ENCODE measurements around the gene GNAZ.

Gene GNAZ

DNA sequence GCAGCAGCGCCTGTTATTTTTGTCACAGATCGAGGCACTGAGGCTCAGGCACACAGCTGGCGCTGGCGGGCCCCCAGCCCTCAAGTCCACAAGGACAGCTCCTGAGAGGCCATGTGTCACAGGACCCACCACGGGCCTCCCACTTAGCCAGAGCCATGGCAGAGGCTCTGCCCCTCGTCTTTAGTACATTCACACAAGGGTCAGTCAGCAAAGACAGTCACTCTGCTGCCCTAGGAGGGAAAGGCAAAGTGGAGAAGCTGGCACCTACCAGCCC, 29.1 kb downstream of the GNAZ start:
- H3K4me1 Mint-ChIP-seq: no peaks in the 10 kb centered on the region
- H3K27me3 Mint-ChIP-seq: no peaks in the 10 kb centered on the region
- H3K36me3 Mint-ChIP-seq: no peaks in the 10 kb centered on the region
- H3K9me3 Mint-ChIP-seq: no peaks in the 10 kb centered on the region
- no peak for ATAC-seq
- H3K4me3 Mint-ChIP-seq: no peak overlapping the region
- H3K27ac Mint-ChIP-seq: no peak overlapping the region

DNA sequence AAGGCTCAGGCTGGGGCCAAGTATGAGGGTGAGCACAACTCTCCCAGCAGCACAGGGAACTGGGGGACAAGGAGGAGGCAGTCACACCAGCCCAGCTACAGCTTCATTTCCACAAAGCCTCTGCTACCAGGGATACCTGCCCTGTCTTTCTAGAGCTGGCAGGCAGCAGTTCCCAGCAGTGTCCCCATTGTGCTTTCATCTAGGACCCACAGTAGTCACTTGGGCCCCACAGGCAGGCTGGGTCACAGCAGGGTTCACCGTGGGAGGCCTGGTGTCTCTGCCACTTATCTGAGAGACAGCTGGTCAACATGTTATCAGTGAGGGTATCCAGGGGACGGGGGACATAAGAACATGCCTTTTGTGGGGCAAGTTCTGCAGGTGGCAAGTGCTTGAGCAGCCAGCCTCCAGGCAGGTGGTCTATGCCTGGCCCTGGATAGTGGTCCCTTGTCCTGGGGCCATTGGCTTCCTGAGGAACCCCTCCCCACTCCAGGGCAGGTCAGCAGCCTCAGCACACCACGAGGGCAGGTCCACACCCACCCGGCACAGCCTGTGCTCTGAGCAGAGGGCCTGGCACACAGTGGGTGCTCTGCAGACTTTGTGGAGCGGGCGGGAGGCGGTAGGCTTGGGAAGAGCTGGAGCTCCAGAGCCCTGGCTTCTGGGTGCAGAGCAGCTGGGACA, 29.9 kb downstream of the GNAZ start:
- ATAC-seq: no peak
- Mint-ChIP-seq H3K9me3 (no peaks in the 10 kb centered on the region), H3K4me3 (no peak overlapping the region)

DNA sequence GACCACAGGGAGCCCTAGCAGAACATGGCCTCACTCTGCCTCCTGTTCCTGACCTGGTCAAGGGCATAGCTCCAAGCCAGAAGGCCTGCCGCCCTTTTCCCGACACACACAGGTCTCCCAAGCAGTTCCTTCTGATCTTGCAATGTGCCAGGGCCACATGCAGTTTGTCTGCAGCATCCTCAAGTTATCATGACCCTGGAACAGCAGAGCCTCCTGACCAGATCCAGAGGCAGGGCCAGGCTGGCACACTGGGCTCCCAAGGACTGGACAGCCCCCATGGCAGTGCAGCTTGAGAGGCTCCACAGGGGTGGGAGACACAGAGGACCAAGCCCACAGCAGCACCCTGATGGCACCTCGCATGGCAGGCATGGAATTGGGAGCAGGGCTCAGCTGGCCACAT, 31.2 kb downstream of the GNAZ start:
- Mint-ChIP-seq H3K27me3 (no peaks in the 10 kb centered on the region), H3K4me3 (no peak overlapping the region), H3K9me3 (no peaks in the 10 kb centered on the region), H3K4me1 (no peaks in the 10 kb centered on the region), H3K27ac (no peak overlapping the region), H3K36me3 (no peaks in the 10 kb centered on the region)
- ATAC-seq: no peak

More for the DNA sequence above, 29.9 kb downstream of the GNAZ start:
- Mint-ChIP-seq H3K4me1 (no peaks in the 10 kb centered on the region), H3K27me3 (no peaks in the 10 kb centered on the region), H3K36me3 (no peaks in the 10 kb centered on the region), H3K27ac (no peak overlapping the region)

DNA sequence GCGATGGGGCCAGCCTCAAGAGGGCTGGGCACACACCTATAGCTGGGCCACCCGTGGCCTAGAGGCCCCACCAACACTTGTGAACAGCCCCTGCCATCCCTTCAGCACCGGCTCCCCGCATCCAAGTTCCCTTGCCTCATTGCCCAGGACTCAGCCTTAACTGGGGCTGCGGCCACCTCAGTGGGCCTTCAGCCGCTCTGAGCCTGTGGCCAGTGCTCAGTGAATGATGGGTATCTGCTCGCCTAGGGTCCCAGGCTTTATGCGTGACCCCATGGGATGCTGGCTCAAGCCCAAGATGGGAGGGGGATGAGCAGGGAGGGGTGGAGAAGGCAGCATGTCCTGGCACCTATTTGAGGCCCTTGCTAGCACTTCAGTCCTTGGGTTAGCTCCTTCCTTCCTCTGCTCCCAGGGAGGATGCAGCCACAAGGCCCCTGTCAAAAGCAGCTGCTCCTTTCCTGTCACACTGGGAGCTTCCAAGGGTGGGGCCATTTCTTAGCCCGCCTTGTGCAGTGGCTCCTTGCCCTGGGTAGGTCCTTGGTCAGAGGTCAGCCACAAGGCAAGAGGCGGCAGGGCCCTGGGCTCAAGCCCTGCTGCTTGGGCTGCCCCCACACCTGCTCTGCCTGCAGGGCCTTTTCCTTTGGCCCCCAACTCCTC, 31.8 kb downstream of the GNAZ start:
- no peaks in the 10 kb centered on the region for H3K4me1 Mint-ChIP-seq
- no peaks in the 10 kb centered on the region for H3K9me3 Mint-ChIP-seq
- no peaks in the 10 kb centered on the region for H3K36me3 Mint-ChIP-seq
- no peaks in the 10 kb centered on the region for H3K27me3 Mint-ChIP-seq
- ATAC-seq: no peak
- no peak overlapping the region for H3K27ac Mint-ChIP-seq
- no peak overlapping the region for H3K4me3 Mint-ChIP-seq

DNA sequence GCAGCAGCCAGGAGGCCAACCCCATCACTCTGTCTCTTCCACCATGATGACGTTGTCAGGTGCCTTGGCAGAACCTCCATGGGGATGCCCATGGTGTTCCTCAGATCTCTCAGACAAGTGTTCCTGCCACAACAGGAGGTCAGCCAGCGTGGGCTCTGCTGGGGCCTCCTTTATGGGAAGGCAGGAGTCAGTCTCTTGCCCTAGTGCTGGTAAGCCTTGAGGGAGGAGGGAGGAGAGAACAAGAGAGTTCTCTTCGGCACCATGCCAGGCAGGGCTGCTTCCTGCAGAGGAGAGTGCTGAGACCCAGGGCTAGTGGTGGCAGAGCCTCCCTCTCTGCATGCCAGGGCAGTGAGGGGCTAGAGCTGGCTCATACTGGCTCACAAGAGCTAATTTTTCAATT, 32.5 kb downstream of the GNAZ start:
- Mint-ChIP-seq H3K4me3 (no peak overlapping the region), H3K9me3 (no peaks in the 10 kb centered on the region), H3K4me1 (no peaks in the 10 kb centered on the region), H3K36me3 (no peaks in the 10 kb centered on the region), H3K27ac (no peak overlapping the region), H3K27me3 (no peaks in the 10 kb centered on the region)
- ATAC-seq: no peak

DNA sequence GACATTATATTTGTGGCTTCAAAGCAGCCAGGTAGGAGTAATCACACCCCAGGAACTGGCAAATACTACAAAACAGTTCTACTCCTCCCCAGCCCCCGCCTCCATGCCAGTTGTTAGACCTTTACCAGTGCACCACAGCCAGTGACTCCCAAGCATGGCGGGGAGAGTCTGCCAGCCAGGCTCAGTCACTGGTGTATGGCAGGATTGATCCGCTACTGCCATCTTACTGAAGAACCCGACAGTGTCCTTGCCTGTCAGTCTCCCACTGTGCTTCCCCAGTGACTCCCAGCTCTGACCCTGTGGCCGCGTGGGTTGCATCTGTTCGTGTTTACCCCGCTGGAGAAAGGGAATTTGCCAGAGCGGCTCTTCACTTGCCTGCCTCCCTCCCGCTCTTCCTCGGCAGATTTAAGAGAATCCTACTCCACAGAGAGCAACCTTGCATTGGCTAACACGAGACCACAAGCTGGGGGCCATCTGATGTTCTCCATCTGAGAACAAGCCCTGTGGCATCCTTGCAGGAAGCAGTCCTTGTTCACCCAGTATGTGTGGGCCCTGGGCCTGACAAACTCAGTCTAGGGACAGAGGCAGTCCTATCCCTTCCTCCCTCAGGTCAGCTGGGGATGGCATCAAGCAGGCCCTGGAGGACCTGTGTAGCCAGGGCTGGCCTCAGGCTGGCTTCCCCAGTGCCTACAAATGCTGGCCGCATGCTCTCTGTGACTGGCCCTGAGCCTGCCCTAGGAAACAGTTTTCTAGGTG, 33.1 kb downstream of the GNAZ start:
- H3K27ac Mint-ChIP-seq: no peak overlapping the region
- H3K4me1 Mint-ChIP-seq: no peaks in the 10 kb centered on the region
- H3K36me3 Mint-ChIP-seq: no peaks in the 10 kb centered on the region
- no peak overlapping the region for H3K4me3 Mint-ChIP-seq
- H3K9me3 Mint-ChIP-seq: no peaks in the 10 kb centered on the region
- no peak for ATAC-seq
- H3K27me3 Mint-ChIP-seq: no peaks in the 10 kb centered on the region

DNA sequence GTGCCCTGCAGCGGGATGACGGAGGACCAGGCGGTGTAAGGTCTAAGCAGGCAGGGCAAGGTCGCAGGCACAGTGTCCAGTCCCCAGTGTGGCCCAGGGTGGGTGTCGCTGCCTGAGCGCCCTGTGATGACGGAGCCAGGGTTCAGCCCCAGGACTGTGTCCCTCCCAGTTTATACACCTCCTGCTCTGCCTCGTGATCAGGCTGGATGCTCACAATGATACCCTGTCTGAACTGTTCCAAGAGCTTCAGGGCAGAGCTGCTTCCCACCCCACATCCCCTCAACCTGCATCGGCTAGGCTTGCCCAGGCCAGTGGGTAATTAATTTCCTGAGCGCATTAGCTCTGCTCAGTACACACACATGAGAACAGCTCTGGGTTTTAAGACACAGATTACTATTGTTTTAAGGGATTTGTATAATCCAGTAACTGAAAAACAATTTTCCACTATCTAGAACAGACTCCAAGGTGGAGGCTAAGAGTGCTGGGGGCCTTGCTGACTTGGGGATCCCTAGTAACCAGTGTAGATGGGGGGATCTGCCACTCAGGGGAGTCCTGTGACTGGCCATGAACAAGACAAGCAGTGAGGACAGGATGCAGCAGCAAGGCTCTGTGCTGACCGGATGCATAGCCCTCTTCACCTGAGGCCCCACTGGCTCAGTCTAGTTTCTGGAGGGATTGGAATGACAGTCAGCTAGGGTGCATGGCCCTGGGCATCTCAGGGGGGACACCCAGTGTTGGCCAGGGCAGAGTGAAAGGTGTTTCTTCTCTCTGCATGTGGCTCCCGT, 34.1 kb downstream of the GNAZ start:
- no peaks in the 10 kb centered on the region for H3K9me3 Mint-ChIP-seq
- no peaks in the 10 kb centered on the region for H3K36me3 Mint-ChIP-seq
- H3K4me3 Mint-ChIP-seq: no peak overlapping the region
- no peaks in the 10 kb centered on the region for H3K27me3 Mint-ChIP-seq
- no peak for ATAC-seq
- H3K4me1 Mint-ChIP-seq: no peaks in the 10 kb centered on the region
- H3K27ac Mint-ChIP-seq: no peak overlapping the region

DNA sequence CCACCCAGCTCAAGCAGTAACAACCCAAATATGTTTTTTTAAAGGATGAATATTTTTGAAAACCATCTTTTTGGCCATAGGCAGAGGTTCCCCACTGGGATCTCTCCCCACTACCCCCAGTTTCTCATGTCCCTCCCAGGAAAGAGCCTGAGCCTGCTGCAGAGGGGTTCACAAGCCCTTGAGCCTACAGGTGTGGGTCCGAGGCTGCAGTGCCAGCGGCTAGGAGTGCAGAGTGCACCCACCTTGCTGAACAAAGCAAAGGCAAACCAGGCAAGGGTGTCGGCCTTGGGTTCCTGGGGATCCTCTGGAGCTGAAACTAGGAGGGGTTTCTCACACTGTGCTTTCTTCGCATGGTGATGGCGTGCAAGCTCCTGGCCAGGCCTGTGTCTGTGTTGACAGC, 35.0 kb downstream of the GNAZ start:
- H3K4me3 Mint-ChIP-seq: no peak overlapping the region

DNA sequence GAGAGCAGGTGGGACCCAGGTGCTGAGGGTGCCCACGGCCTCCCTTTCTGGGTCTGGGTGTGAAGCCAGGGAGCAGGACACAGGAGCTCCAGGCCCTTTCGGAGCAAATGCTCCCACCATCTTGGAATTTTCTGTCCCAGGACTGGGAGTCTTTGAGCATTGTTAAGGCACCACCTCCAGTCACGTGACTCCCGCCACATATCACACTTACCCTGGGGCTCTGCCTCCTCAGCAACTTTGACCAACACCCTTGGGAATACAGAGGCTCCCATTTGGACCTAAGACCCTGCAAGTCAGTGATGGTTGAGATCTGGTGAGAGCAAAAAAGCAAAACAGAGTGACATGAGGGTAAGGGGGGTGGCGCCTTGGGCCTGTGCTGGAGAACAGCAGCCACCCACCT, 35.6 kb downstream of the GNAZ start:
- Mint-ChIP-seq H3K36me3 (no peaks in the 10 kb centered on the region), H3K9me3 (no peaks in the 10 kb centered on the region), H3K27me3 (no peaks in the 10 kb centered on the region), H3K27ac (no peak overlapping the region), H3K4me1 (no peaks in the 10 kb centered on the region), H3K4me3 (no peak overlapping the region)
- ATAC-seq: no peak

More for the DNA sequence above, 35.0 kb downstream of the GNAZ start:
- Mint-ChIP-seq H3K9me3 (no peaks in the 10 kb centered on the region), H3K4me1 (no peaks in the 10 kb centered on the region), H3K27ac (no peak overlapping the region), H3K36me3 (no peaks in the 10 kb centered on the region), H3K27me3 (no peaks in the 10 kb centered on the region)
- ATAC-seq: no peak

DNA sequence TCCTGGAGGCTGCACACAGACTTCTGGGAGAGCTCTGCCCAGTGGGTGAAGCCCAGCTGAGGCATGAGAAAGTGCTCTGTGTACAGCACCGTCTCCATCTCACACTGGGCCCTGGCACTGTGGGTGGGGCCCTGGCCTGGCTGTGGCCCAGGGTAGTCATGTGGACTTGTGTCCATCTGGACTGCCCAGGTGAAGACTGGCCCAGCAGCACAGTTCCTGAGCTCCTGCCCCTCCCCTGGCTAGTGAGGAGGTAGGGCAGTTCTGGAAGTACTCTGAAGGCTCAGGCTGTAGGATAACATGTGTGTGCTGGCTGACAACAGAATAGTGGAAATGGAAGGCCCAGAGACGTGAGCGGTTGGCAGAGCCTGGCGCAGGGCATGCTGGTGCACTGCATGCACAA, 36.0 kb downstream of the GNAZ start:
- no peak for ATAC-seq
- Mint-ChIP-seq H3K27me3 (no peaks in the 10 kb centered on the region), H3K27ac (no peak overlapping the region), H3K9me3 (no peaks in the 10 kb centered on the region), H3K36me3 (no peaks in the 10 kb centered on the region), H3K4me1 (no peaks in the 10 kb centered on the region), H3K4me3 (no peak overlapping the region)

DNA sequence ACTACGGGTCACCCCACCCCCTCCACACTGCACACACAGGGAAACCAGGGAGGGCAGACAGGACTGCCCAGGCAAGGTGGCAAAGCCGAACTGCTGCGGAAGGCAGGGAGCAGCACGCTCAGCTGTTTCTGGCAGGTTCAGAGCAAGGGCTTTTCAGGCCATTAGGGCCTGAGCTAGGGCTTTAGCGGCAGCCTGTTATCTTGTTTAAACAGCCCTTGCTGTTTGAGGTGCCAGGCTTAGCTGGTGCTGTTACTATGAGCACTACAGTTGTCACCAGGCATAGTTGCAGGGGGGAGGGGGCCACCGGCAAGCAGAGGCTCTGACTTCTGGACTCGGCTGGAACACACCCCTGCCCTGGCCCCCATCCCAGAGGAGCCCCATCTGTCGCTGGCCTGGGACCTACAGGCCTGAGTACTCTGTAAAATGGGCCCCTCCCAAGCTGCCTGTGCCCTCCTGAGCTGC, 36.6 kb downstream of the GNAZ start:
- Mint-ChIP-seq H3K36me3 (no peaks in the 10 kb centered on the region), H3K4me1 (no peaks in the 10 kb centered on the region), H3K27ac (no peak overlapping the region), H3K27me3 (no peaks in the 10 kb centered on the region), H3K4me3 (no peak overlapping the region), H3K9me3 (no peaks in the 10 kb centered on the region)
- ATAC-seq: no peak

DNA sequence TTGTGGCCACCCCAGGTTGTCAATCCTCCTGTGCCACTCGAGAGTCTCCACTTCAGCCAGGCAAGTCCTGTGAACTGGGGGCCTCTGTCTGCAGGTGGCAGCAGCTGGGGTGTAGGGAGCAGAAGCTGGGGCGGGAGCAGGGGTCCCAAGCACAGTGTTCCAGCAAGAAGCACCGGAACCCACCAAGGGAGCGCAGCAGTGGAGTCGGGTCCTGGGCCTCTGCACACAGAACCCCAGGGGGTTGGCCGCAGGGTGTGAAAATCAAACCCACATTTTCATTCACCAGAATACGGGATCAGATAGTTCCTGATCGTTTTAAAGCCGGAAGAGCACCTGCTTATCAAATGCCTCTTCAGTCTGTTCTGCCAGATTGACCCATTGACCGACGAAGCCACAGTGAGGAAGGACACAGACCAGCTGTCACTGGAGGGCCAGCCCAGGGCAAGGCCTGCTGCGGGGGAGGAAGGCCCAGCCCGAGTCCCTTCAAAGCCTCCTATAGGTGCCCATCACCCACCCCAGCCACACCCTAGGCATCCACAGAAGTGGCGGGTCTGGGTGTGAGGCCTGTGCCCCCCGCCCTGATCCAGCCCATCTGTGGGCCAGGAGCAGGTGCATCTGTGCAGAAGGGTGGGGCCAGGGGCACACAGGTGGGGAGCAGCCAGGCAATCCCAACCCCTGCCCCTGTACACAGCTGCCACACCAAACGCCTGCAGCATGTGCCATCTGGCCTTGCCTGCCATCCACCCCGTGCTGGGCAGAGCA, 37.3 kb downstream of the GNAZ start:
- Mint-ChIP-seq H3K4me3 (no peak overlapping the region), H3K27me3 (no peaks in the 10 kb centered on the region), H3K27ac (no peak overlapping the region), H3K4me1 (no peaks in the 10 kb centered on the region), H3K36me3 (no peaks in the 10 kb centered on the region), H3K9me3 (no peaks in the 10 kb centered on the region)
- no peak for ATAC-seq

DNA sequence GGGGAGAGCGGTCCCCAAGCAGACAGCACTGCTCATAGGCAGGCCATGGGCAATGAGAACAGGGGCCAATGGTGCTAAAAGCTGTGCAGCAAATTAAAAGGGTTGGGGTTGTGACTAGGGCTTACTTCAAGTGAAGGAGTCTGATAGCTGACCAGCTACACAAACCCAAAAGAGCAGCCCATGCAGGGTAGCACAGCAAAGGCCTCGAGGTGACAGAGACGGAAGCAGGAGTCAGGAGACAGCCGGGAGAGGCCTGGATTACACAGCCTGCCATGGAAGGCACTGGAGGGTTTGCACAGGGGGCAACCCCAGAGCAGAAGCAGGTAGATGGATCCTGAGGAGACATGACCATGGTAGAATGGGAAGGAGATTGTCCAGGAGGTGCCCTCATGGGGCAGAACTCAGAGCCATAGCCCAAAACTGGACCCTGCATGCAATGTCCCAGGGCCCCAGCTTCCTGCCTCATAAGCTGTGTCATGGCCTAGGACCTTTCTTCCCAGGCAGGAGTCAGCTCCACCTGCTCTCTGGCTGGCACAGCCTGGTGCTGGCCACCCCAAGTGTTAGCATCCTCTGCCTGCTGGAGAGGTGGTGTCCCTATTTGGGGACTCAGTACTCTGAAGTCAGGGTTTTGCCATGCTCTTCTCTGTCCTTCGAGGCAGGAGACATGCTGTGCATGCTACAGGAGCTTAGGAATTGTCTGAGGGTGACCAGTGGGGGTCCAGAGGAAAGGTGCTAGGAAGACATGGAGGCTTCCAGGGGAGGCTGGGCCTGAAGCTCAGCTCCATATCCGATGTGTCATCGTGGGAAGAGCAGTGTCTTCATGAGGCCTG, 38.1 kb downstream of the GNAZ start:
- no peak overlapping the region for H3K4me3 Mint-ChIP-seq
- H3K36me3 Mint-ChIP-seq: no peaks in the 10 kb centered on the region
- no peaks in the 10 kb centered on the region for H3K27me3 Mint-ChIP-seq
- no peak for ATAC-seq
- no peaks in the 10 kb centered on the region for H3K9me3 Mint-ChIP-seq
- no peak overlapping the region for H3K27ac Mint-ChIP-seq
- H3K4me1 Mint-ChIP-seq: no peaks in the 10 kb centered on the region

DNA sequence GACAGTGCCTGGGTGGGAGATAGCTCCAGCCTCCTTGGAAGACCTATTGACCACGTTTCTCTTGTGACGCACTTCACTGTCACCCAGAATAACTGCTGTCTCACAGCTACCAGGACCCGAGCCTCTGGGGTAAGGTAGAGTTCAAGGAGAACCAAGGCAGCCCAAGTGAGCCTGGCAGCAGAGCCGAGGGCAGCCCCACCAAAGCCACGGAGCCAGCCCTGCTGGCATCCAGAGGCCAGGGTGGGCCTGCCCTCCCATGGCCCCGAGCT, 38.7 kb downstream of the GNAZ start:
- no peak for ATAC-seq
- no peak overlapping the region for H3K4me3 Mint-ChIP-seq
- no peaks in the 10 kb centered on the region for H3K9me3 Mint-ChIP-seq
- no peak overlapping the region for H3K27ac Mint-ChIP-seq
- H3K27me3 Mint-ChIP-seq: no peaks in the 10 kb centered on the region
- no peaks in the 10 kb centered on the region for H3K4me1 Mint-ChIP-seq
- H3K36me3 Mint-ChIP-seq: no peaks in the 10 kb centered on the region

All from stimulated activated memory B cell treated with anti-CD40 and anti-IgM and Interleukin-4, amounts not matched to agents 10 μg/mL and 1 μg/mL and 100 μg/mL, for 72 hours (primary cell).